Activated naive CD4-positive, alpha-beta T cell treated with anti-CD3 and anti-CD28 coated beads for 36 hours (primary cell): Measurements from ENCODE around the gene KANSL3. TPM values are rescaled to one million over a fixed set of nuclear protein-coding genes. Genes with fewer than 3 reads are reported as not detected.
A peak's percentile ranks its signal among the peaks of the same experiment; 100 is the strongest.

Experiments used
- CTCF ChIA-PET: fragments of 350-600 bp; sonication (Branson Sonifier 250); formaldehyde crosslinking; loops from one replicate; lab custom pipeline; 2021; ENCODE audit warnings: antibody characterized with exemption; lab: Charles Lee
- DNase-seq: peaks from one replicate; pipeline ENCODE4 v3.0.0-alpha.2; 2020
- H3K27ac Mint-ChIP-seq: one replicate; pipeline ENCODE4 v1.8.0; 2021; ENCODE audit warnings: mild to moderate bottlenecking, mixed read lengths
- H3K27me3 Mint-ChIP-seq: one replicate; pipeline ENCODE4 v1.8.0; 2021; ENCODE audit warnings: low read depth, mixed read lengths
- H3K36me3 Mint-ChIP-seq: one replicate; pipeline ENCODE4 v1.8.0; 2021; ENCODE audit warnings: low read depth, mixed read lengths
- H3K4me1 Mint-ChIP-seq: one replicate; pipeline ENCODE4 v1.8.0; 2021; ENCODE audit warnings: low read depth, mixed read lengths
- H3K4me3 Mint-ChIP-seq: one replicate; pipeline ENCODE4 v1.8.0; 2021; ENCODE audit warnings: mild to moderate bottlenecking, moderate library complexity, mixed read lengths
- H3K9me3 Mint-ChIP-seq: one replicate; pipeline ENCODE4 v1.8.0; 2021; ENCODE audit warnings: mixed read lengths
- intact Hi-C: fragments of 100-400 bp; cut with micrococcal nuclease; formaldehyde crosslinking; loops from one replicate; pipeline ENCODE4 v1.15.1; 2023
- total RNA-seq, 2 experiments: library from RNA; stranded (reverse); gene quantifications; one replicate each; pipeline ENCODE4 v1.2.3, GENCODE V29; 2021

KANSL3 gene
- total RNA-seq, 2 experiments from 2014 or later, result 33.0 to 37.5 TPM

DNA sequence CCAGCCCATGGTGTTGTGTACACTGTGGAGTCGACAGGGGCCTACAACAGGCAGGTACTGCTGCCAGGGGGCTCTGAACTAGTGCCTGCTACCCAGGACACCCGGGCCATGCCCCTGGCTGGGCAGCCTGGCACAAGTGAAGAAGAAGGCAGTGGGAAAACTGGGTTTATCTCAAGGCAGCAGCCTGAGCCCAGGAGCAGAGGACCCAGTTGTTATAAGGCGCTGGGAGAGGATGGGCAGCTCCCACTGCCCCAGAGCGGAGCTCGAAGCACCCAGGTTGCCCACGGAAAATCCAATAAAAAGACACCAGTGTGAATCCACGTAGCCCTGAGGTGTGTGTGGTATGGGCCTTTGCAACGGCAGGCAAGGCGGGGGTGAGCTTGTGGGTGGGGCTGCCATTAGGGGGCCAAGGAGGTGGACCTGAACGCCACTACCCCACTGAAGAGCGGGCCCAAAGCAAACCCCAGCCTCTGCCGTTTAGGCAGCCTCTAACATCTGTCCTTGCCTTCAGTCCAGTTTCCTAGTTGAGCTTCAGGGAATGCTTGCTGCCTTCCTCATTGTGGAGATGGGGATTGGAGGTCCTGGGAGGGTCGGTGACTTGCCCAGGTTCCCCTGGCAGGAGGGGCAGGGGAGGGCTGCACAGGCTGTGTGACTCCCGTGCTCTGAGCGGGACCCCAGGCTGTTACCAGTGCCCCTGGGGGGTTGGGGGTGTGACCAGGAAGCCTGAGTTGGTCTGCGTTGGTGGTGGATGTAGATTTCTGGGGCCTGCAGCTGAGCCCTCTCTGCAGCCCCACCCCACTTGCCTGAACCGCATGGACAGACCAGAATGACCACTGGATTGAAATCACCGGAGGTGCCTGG is 85.6 kb downstream of the KANSL3 start:
- Mint-ChIP-seq H3K4me1 (peaks cover 39% of the 10 kb centered on the region), H3K27me3 (no peaks in the 10 kb centered on the region), H3K27ac (peak overlapping the region; percentile 88), H3K36me3 (peaks cover 25% of the 10 kb centered on the region), H3K9me3 (peaks cover 5% of the 10 kb centered on the region), H3K4me3 (peak overlapping the region; percentile 42)
- DNase-seq, result peak; percentile 63
- CTCF ChIA-PET, result interaction anchor here (0.5 to 4.7 kb wide), 5 partner anchors 12 to 186 kb away, joined by 3 to 71 read pairs (median 20); partner anchors contain the start of gene ARID5A
- intact Hi-C loops, result loop anchor here (5.0 kb wide), 1 partner anchor 210 kb away; the partner anchor contains the start of gene CNNM4

DNA sequence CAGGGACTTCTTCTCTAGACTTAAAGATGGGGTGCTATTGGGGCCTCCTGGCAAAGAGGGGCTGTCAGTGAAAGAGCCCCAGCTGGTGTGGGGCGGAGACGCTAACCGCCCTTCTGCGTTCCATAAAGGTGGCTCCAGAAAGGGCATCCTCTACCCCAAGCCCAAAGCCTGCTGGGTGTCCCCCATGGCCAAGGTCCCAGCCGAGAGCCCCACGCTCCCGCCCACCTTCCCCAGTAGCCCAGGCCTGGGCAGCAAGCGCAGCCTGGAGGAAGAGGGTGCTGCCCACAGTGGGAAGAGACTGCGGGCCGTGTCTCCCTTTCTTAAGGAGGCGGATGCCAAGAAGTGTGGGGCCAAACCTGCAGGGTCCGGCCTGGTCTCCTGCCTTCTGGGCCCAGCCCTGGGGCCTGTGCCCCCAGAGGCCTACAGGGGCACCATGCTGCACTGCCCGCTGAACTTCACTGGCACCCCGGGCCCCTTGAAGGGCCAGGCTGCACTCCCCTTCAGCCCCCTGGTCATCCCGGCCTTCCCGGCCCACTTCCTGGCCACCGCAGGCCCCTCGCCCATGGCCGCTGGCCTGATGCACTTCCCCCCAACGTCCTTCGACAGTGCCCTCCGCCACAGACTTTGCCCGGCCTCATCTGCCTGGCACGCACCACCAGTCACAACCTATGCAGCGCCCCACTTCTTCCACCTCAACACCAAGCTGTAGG is 86.4 kb downstream of the KANSL3 start:
- CTCF ChIA-PET, result interaction anchor here (0.5 to 4.7 kb wide), 3 partner anchors 11 to 185 kb away, joined by 3 to 71 read pairs (median 5); partner anchors contain the start of gene ARID5A
- H3K27me3 Mint-ChIP-seq, result no peaks in the 10 kb centered on the region
- peaks cover 32% of the 10 kb centered on the region for H3K36me3 Mint-ChIP-seq
- H3K9me3 Mint-ChIP-seq, result peaks cover 1% of the 10 kb centered on the region
- peak overlapping the region; percentile 88 for H3K27ac Mint-ChIP-seq
- peaks cover 38% of the 10 kb centered on the region for H3K4me1 Mint-ChIP-seq
- H3K4me3 Mint-ChIP-seq, result peak overlapping the region; percentile 8
- peak; percentile 49 for DNase-seq
- intact Hi-C loops, result loop anchor here (5.0 kb wide), 1 partner anchor 211 kb away; the partner anchor contains the start of gene CNNM4

GRCh38 chr2:96550787-96551604 is 87.1 kb downstream of the KANSL3 start:
- DNase-seq, result peak; percentile 35
- H3K4me3 Mint-ChIP-seq, result no peak overlapping the region
- no peaks in the 10 kb centered on the region for H3K27me3 Mint-ChIP-seq
- no peaks in the 10 kb centered on the region for H3K9me3 Mint-ChIP-seq
- H3K4me1 Mint-ChIP-seq, result peaks cover 40% of the 10 kb centered on the region
- no peak overlapping the region for H3K27ac Mint-ChIP-seq
- intact Hi-C loops, result loop anchor here (5.0 kb wide), 1 partner anchor 211 kb away; the partner anchor contains the start of gene CNNM4
- peaks cover 38% of the 10 kb centered on the region for H3K36me3 Mint-ChIP-seq
- CTCF ChIA-PET, result no interaction called here

- H3K36me3 Mint-ChIP-seq, result peaks cover 46% of the 10 kb centered on the region
These were observed 87.9 kb downstream of the KANSL3 start for GRCh38 chr2:96549967-96550786.

GRCh38 chr2:96549466-96549785 is 88.7 kb downstream of the KANSL3 start:
- CTCF ChIA-PET, result no interaction called here
- Mint-ChIP-seq H3K36me3 (peaks cover 51% of the 10 kb centered on the region), H3K27ac (no peak overlapping the region), H3K9me3 (no peaks in the 10 kb centered on the region), H3K27me3 (no peaks in the 10 kb centered on the region), H3K4me3 (no peak overlapping the region), H3K4me1 (peaks cover 50% of the 10 kb centered on the region)
- intact Hi-C loops, result no loop called here
- DNase-seq, result no peak

More at GRCh38 chr2:96549967-96550786, 87.9 kb downstream of the KANSL3 start:
- CTCF ChIA-PET, result no interaction called here
- Mint-ChIP-seq H3K4me3 (no peak overlapping the region), H3K9me3 (no peaks in the 10 kb centered on the region), H3K4me1 (peaks cover 48% of the 10 kb centered on the region), H3K27me3 (no peaks in the 10 kb centered on the region), H3K27ac (no peak overlapping the region)
- no peak for DNase-seq
- intact Hi-C loops, result loop anchor here (5.0 kb wide), 1 partner anchor 212 kb away; the partner anchor contains the start of gene CNNM4

DNA sequence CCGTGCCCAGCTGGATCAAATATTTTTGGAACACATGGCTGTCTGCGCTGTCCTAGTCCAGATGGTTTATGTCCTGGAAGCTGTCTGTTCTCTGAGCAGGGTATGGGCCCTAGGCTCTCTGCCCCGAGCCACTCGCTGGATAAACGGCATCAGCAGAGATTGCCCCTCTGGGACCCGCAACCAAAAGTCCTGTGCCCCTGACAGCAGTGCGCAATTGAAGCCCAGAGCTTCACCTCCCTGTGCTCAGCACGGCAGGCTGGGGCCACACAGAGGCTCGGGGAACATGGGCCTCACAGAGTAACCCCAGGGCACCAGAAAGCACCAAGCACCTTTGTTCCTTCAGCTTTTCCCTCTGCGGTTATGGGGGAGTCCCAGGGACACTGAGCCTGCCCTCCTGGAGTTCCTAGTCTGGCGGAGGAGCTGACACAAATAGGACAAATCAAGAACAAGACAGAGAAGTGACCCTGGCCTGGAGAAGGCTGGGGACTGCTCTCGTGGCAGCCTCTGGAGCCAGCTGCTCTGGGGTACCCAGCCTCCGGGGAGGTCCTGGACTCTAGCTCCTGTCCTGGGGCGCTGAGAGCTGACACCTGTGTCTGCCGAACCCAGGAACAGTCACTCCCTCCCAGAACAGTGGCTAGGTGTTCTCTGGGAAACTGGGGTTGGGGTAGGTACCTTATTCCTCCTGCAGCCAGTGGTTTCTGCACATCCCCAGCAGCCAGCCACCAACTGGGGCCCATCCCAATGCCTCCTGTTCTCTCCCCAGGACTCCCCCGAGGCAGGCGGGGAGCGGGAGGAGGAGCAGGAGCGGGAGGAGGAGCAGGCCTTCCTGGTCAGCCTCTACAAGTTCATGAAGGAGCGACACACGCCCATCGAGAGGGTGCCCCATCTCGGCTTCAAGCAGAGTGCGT is 89.3 kb downstream of the KANSL3 start:
- Mint-ChIP-seq H3K27ac (no peak overlapping the region), H3K36me3 (peaks cover 57% of the 10 kb centered on the region), H3K4me1 (peaks cover 50% of the 10 kb centered on the region), H3K4me3 (no peak overlapping the region), H3K27me3 (no peaks in the 10 kb centered on the region), H3K9me3 (no peaks in the 10 kb centered on the region)
- peak; percentile 16 for DNase-seq
- CTCF ChIA-PET, result interaction anchor here (1.0 to 1.9 kb wide), 5 partner anchors 8 to 79 kb away, joined by 3 to 8 read pairs (median 4); no protein-coding TSS in a partner anchor
- intact Hi-C loops, result no loop called here

DNA sequence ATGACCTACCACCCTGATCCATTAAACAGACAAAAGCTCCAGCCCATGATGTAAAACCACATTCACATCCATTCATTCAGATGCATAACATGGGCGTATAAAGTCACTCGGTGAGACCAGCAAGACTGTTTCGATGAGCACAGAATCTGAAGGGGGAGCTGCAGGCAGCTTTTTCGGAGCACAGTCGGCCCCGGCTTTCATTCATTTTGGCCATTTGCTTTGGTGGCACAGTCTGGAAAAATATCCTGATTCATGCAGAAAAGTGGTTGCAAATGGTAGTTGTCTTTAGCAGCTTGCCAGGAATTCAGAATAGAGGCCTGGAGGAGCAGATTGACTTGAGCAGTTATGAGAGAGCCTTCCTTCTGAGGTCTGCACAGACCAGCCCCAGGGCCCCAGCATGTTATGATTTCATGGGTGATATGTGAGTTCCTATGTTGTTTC is 90.4 kb downstream of the KANSL3 start:
- intact Hi-C loops, result no loop called here
- CTCF ChIA-PET, result interaction anchor here (0.6 to 1.9 kb wide), 8 partner anchors 9 to 79 kb away, joined by 3 to 8 read pairs (median 4); partner anchors contain the start of gene ARID5A
- Mint-ChIP-seq H3K9me3 (no peaks in the 10 kb centered on the region), H3K27me3 (no peaks in the 10 kb centered on the region), H3K36me3 (peaks cover 63% of the 10 kb centered on the region), H3K27ac (peak overlapping the region; percentile 65), H3K4me1 (peaks cover 51% of the 10 kb centered on the region), H3K4me3 (no peak overlapping the region)
- no peak for DNase-seq

- intact Hi-C loops, result no loop called here
- H3K4me1 Mint-ChIP-seq, result peaks cover 55% of the 10 kb centered on the region
These were observed 90.9 kb downstream of the KANSL3 start for GRCh38 chr2:96547203-96547641.

GRCh38 chr2:96546797-96547196 is 91.3 kb downstream of the KANSL3 start:
- H3K27me3 Mint-ChIP-seq, result no peaks in the 10 kb centered on the region
- intact Hi-C loops, result loop anchor here (1.0 kb wide), 1 partner anchor 8 kb away; no protein-coding TSS in a partner anchor
- H3K27ac Mint-ChIP-seq, result peak overlapping the region; percentile 88
- H3K4me3 Mint-ChIP-seq, result no peak overlapping the region
- peaks cover 59% of the 10 kb centered on the region for H3K4me1 Mint-ChIP-seq
- H3K36me3 Mint-ChIP-seq, result peaks cover 63% of the 10 kb centered on the region
- no peaks in the 10 kb centered on the region for H3K9me3 Mint-ChIP-seq
- no peak for DNase-seq
- CTCF ChIA-PET, result interaction anchor here (0.9 to 1.9 kb wide), 4 partner anchors 10 to 29 kb away, joined by 3 to 5 read pairs (median 4); partner anchors contain the start of gene ARID5A

More at GRCh38 chr2:96547203-96547641, 90.9 kb downstream of the KANSL3 start:
- H3K36me3 Mint-ChIP-seq, result peaks cover 64% of the 10 kb centered on the region
- DNase-seq, result no peak
- CTCF ChIA-PET, result interaction anchor here (0.6 to 1.9 kb wide), 6 partner anchors 10 to 78 kb away, joined by 3 to 5 read pairs (median 4); partner anchors contain the start of gene ARID5A
- H3K4me3 Mint-ChIP-seq, result peak overlapping the region; percentile 17
- H3K27ac Mint-ChIP-seq, result peak overlapping the region; percentile 65
- H3K27me3 Mint-ChIP-seq, result no peaks in the 10 kb centered on the region
- H3K9me3 Mint-ChIP-seq, result no peaks in the 10 kb centered on the region

- CTCF ChIA-PET, result interaction anchor here (0.9 to 1.0 kb wide), 2 partner anchors 18 to 28 kb away, joined by 3 to 5 read pairs; no protein-coding TSS in a partner anchor
- peak overlapping the region; percentile 21 for H3K4me3 Mint-ChIP-seq
- peaks cover 63% of the 10 kb centered on the region for H3K4me1 Mint-ChIP-seq
These were observed 91.8 kb downstream of the KANSL3 start for GRCh38 chr2:96546321-96546720.

More at GRCh38 chr2:96546321-96546720, 91.8 kb downstream of the KANSL3 start:
- Mint-ChIP-seq H3K9me3 (no peaks in the 10 kb centered on the region), H3K36me3 (peaks cover 65% of the 10 kb centered on the region), H3K27me3 (no peaks in the 10 kb centered on the region), H3K27ac (peak overlapping the region; percentile 88)
- intact Hi-C loops, result loop anchor here (1.0 kb wide), 1 partner anchor 8 kb away; no protein-coding TSS in a partner anchor
- peak; percentile 49 for DNase-seq
